OCI-LY1 (cell line): ENCODE data around the gene CREG2.

Experiments
- H2AFZ ChIP-seq: fragments of 200-600 bp; sonication (generic), shearing (Covaris generic); 2 replicates; pipeline ENCODE4 v1.6.0; 2014; ENCODE audit warnings: antibody characterized with exemption, mild to moderate bottlenecking, low read length
- H3F3A ChIP-seq: fragments of 200-600 bp; sonication (generic), shearing (Covaris generic); 2 replicates; pipeline ENCODE4 v1.6.0; 2014; ENCODE audit warnings: mild to moderate bottlenecking, antibody characterized with exemption, low read length, moderate library complexity; ENCODE audit not compliant: insufficient read depth
- H3K27ac ChIP-seq: fragments of 200-600 bp; sonication (generic); 2 replicates; pipeline ENCODE4 v1.5.1; 2014; ENCODE audit warnings: low read length, mixed run types, mild to moderate bottlenecking, low read depth; ENCODE audit not compliant: poor library complexity, severe bottlenecking
- H3K27me3 ChIP-seq: fragments of 200-600 bp; sonication (generic); 2 replicates; pipeline ENCODE4 v1.6.0; 2014; ENCODE audit warnings: antibody characterized with exemption, mild to moderate bottlenecking, low read length, moderate library complexity; ENCODE audit not compliant: insufficient read depth
- H3K36me3 ChIP-seq: fragments of 200-600 bp; sonication (generic); 2 replicates; pipeline ENCODE4 v1.6.1; 2014; ENCODE audit warnings: mild to moderate bottlenecking, antibody characterized with exemption, low read length, moderate library complexity, mixed read lengths; ENCODE audit not compliant: insufficient read depth
- H3K4me1 ChIP-seq: fragments of 200-600 bp; sonication (generic); 2 replicates; pipeline ENCODE4 v1.5.1; 2014; ENCODE audit warnings: mild to moderate bottlenecking, low read length, moderate library complexity; ENCODE audit not compliant: insufficient read depth, severe bottlenecking
- H3K4me2 ChIP-seq: fragments of 200-600 bp; sonication (generic), shearing (Covaris generic); 2 replicates; pipeline ENCODE4 v1.6.1; 2014; ENCODE audit warnings: low read length
- H3K4me3 ChIP-seq: fragments of 200-600 bp; sonication (generic); 2 replicates; pipeline ENCODE4 v1.5.1; 2014; ENCODE audit warnings: low read length, low read depth, mild to moderate bottlenecking, mixed read lengths; ENCODE audit not compliant: poor library complexity, severe bottlenecking
- H3K79me2 ChIP-seq: fragments of 200-600 bp; shearing (Covaris generic); 2 replicates; pipeline ENCODE4 v1.6.1; 2016; ENCODE audit warnings: mixed run types, low read length, mixed read lengths; ENCODE audit not compliant: insufficient read depth
- H3K9ac ChIP-seq: fragments of 200-600 bp; sonication (generic), shearing (Covaris generic); 2 replicates; pipeline ENCODE4 v1.6.1; 2014; ENCODE audit warnings: mild to moderate bottlenecking, low read length, mixed read lengths
- H3K9me2 ChIP-seq: fragments of 200-600 bp; sonication (generic), shearing (Covaris generic); 2 replicates; pipeline ENCODE4 v1.6.1; 2014; ENCODE audit warnings: low read depth, mild to moderate bottlenecking, low read length, mixed read lengths
- H3K9me3 ChIP-seq: fragments of 200-600 bp; shearing (Covaris generic); 2 replicates; pipeline ENCODE4 v1.6.1; 2014; ENCODE audit warnings: low read length, mixed read lengths
- H4K20me1 ChIP-seq: fragments of 200-600 bp; sonication (generic), shearing (Covaris generic); 2 replicates; pipeline ENCODE4 v1.6.0; 2016; ENCODE audit warnings: mild to moderate bottlenecking, low read length; ENCODE audit not compliant: insufficient read depth
- CTCF ChIP-seq: fragments of 200-600 bp; sonication (generic), shearing (Covaris generic); IDR thresholded peaks from 2 replicates; pipeline ENCODE4 v1.5.1; 2017; ENCODE audit warnings: mild to moderate bottlenecking, antibody characterized with exemption, low read length, moderate library complexity, mixed read lengths
- EZH2 ChIP-seq: fragments of 200-600 bp; sonication (generic), shearing (Covaris generic); IDR thresholded peaks from 2 replicates; pipeline ENCODE4 v1.8.0; 2017; ENCODE audit warnings: borderline replicate concordance, mixed run types, mild to moderate bottlenecking, antibody characterized with exemption, low read length, moderate library complexity, mixed read lengths

CREG2 gene

DNA sequence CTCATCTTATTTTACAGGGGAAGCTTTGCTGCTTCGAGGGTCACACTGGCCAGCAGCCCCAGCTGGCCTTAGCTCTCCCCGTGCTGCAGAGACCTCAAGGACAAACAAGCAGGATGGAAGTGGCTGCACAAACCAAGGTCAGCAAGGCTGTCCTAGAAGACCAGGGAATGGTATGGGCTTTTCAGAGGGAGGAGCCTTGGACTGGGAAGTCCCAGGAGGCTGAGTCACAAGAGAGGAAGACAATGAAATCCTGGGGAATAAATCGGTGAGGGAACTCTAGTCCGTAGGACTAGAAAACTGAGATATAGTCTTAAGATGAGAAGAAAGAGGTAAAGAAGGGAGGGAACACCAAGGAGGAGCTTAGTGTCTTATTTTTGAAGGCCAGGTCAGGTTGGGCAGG lies 15.7 kb downstream of the CREG2 start:
- no peaks in the 10 kb centered on the region for H3F3A ChIP-seq
- H2AFZ ChIP-seq: no peak overlapping the region
- TF ChIP-seq CTCF (no peak), EZH2 (no peak)
- H3K79me2 ChIP-seq: no peaks in the 10 kb centered on the region
- H3K4me3 ChIP-seq: no peak overlapping the region
- no peak overlapping the region for H3K9ac ChIP-seq
- no peak overlapping the region for H3K4me2 ChIP-seq
- no peaks in the 10 kb centered on the region for H3K36me3 ChIP-seq
- H3K4me1 ChIP-seq: no peaks in the 10 kb centered on the region
- H3K9me2 ChIP-seq: no peaks in the 10 kb centered on the region
- no peaks in the 10 kb centered on the region for H4K20me1 ChIP-seq
- no peaks in the 10 kb centered on the region for H3K9me3 ChIP-seq
- no peak overlapping the region for H3K27ac ChIP-seq
- H3K27me3 ChIP-seq: 0 out of 2 replicates have a peak, but pooled peaks cover 3% of the 10 kb centered on the region

GRCh38 chr2:101369100-101369499 lies 18.2 kb downstream of the CREG2 start:
- no peaks in the 10 kb centered on the region for H3K9me3 ChIP-seq
- H2AFZ ChIP-seq: no peak overlapping the region
- no peaks in the 10 kb centered on the region for H3F3A ChIP-seq
- no peaks in the 10 kb centered on the region for H3K36me3 ChIP-seq
- no peaks in the 10 kb centered on the region for H3K4me1 ChIP-seq
- H3K9me2 ChIP-seq: no peaks in the 10 kb centered on the region
- no peaks in the 10 kb centered on the region for H3K79me2 ChIP-seq
- no peak overlapping the region for H3K4me3 ChIP-seq
- no peak overlapping the region for H3K4me2 ChIP-seq
- H3K27me3 ChIP-seq: 0 out of 2 replicates have a peak, but pooled peaks cover 3% of the 10 kb centered on the region
- TF ChIP-seq EZH2 (no peak), CTCF (no peak)
- no peaks in the 10 kb centered on the region for H4K20me1 ChIP-seq
- H3K9ac ChIP-seq: no peak overlapping the region
- H3K27ac ChIP-seq: no peak overlapping the region

DNA sequence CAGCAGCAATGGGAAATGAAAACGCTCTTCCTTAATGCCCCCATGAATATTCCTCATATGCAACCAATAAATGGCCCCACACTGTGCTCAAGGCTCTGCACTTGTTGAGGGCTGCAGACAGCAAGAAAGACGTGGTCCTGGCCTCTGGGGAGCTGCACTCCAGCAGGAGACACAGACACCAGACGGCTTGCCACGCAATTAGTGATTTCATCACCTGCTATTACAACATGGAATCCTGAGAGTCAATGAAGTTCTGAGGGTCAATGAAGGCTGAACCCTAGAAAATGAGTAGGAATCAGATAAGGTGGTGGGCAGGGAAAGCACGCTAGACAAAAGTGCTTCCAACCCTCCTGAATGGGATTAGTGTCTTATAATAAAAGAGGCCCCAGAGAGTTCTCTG lies 18.9 kb downstream of the CREG2 start:
- TF ChIP-seq CTCF: no peak
- no peak for TF ChIP-seq EZH2
- H3K4me1 ChIP-seq: no peaks in the 10 kb centered on the region
- H3K36me3 ChIP-seq: no peaks in the 10 kb centered on the region
- no peak overlapping the region for H3K4me3 ChIP-seq
- H2AFZ ChIP-seq: no peak overlapping the region
- H3K9me2 ChIP-seq: no peaks in the 10 kb centered on the region
- H3K9me3 ChIP-seq: no peaks in the 10 kb centered on the region
- H3K27me3 ChIP-seq: 0 out of 2 replicates have a peak, but pooled peaks cover 3% of the 10 kb centered on the region
- no peaks in the 10 kb centered on the region for H3F3A ChIP-seq
- no peaks in the 10 kb centered on the region for H4K20me1 ChIP-seq
- H3K79me2 ChIP-seq: no peaks in the 10 kb centered on the region
- H3K27ac ChIP-seq: no peak overlapping the region
- no peak overlapping the region for H3K4me2 ChIP-seq
- no peak overlapping the region for H3K9ac ChIP-seq
